WERI-Rb-1 (cell line): Measurements from ENCODE around the gene SPACDR.

Experiments
- DNase-seq: peaks from one replicate; pipeline ENCODE4 v3.0.0-alpha.2; 2020
- H3K27ac ChIP-seq: fragments of 250-450 bp; sonication (Bioruptor Pico); 2 replicates; pipeline ENCODE4 v1.5.1; 2020; ENCODE audit warnings: mild to moderate bottlenecking, moderate library complexity
- H3K27me3 ChIP-seq: fragments of 250-450 bp; sonication (Bioruptor Pico); 2 replicates; pipeline ENCODE4 v1.5.1; 2021; ENCODE audit warnings: mild to moderate bottlenecking, low read depth, moderate library complexity; ENCODE audit not compliant: insufficient read depth, severe bottlenecking
- H3K36me3 ChIP-seq: fragments of 250-450 bp; sonication (Bioruptor Pico); 2 replicates; pipeline ENCODE4 v1.5.1; 2020; ENCODE audit warnings: mild to moderate bottlenecking, moderate library complexity
- H3K4me3 ChIP-seq: 2 replicates; pipeline ENCODE4 v1.5.1; 2011; ENCODE audit warnings: low read depth, mild to moderate bottlenecking, control low read depth, low read length
- H3K9me3 ChIP-seq: fragments of 250-450 bp; sonication (Bioruptor Pico); 2 replicates; pipeline ENCODE4 v1.5.1; 2021; ENCODE audit warnings: mild to moderate bottlenecking, moderate library complexity; ENCODE audit not compliant: severe bottlenecking
- TF ChIP-seq, protein P1 (sequence below): IDR thresholded peaks from 2 replicates; pipeline ENCODE4 v1.5.1; 2011; ENCODE audit warnings: low read depth, mild to moderate bottlenecking, control low read depth, inconsistent platforms, low read length

SPACDR gene

DNA sequence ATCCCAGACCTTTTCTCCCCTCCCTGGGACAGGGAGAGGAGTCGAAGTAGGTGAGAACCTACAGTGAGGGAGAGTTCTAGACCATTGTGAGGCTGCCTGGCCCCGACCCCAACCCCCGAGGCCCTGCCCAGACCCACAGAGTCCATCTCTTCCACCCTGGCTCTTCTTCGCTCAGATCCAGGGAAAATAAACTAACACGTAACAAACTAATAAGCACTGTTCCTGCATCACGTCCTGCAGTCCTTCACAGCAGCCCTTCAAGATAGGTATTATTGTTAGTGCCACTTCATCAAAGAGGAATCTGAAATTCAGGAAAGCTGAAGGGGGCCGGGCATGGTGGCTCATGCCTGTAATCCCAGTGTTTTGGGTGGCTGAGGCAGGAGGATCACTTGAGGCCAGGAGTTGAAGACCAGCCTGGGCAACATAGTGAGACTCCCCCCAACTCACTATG, at the start of gene SPACDR:
Gene SPACDR (minus strand): TSS at position 51 of the 451 bp plus-strand sequence. CDS start 235 bp downstream, outside the sequence.
- no peak within 1 kb of the TSS for H3K27ac ChIP-seq
- TF ChIP-seq, protein P1, sequence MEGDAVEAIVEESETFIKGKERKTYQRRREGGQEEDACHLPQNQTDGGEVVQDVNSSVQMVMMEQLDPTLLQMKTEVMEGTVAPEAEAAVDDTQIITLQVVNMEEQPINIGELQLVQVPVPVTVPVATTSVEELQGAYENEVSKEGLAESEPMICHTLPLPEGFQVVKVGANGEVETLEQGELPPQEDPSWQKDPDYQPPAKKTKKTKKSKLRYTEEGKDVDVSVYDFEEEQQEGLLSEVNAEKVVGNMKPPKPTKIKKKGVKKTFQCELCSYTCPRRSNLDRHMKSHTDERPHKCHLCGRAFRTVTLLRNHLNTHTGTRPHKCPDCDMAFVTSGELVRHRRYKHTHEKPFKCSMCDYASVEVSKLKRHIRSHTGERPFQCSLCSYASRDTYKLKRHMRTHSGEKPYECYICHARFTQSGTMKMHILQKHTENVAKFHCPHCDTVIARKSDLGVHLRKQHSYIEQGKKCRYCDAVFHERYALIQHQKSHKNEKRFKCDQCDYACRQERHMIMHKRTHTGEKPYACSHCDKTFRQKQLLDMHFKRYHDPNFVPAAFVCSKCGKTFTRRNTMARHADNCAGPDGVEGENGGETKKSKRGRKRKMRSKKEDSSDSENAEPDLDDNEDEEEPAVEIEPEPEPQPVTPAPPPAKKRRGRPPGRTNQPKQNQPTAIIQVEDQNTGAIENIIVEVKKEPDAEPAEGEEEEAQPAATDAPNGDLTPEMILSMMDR, result no peak

GRCh38 chr7:100513212-100513810, 49.3 kb upstream of the SPACDR start:
- H3K27me3 ChIP-seq, result no peaks in the 10 kb centered on the region
- TF ChIP-seq, protein P1, result no peak
- no peak for DNase-seq
- no peaks in the 10 kb centered on the region for H3K9me3 ChIP-seq
- no peak overlapping the region for H3K27ac ChIP-seq
- no peak overlapping the region for H3K4me3 ChIP-seq
- H3K36me3 ChIP-seq, result no peaks in the 10 kb centered on the region

More for the DNA sequence above, at the start of gene SPACDR:
- DNase-seq, result no peak
- Histone ChIP-seq H3K4me3 (no peak within 1 kb of the TSS), H3K9me3 (no peaks in the 10 kb centered on the region), H3K36me3 (no peaks in the 10 kb centered on the region; the same call in 1 of the 2 replicates), H3K27me3 (no peaks in the 10 kb centered on the region)

DNA sequence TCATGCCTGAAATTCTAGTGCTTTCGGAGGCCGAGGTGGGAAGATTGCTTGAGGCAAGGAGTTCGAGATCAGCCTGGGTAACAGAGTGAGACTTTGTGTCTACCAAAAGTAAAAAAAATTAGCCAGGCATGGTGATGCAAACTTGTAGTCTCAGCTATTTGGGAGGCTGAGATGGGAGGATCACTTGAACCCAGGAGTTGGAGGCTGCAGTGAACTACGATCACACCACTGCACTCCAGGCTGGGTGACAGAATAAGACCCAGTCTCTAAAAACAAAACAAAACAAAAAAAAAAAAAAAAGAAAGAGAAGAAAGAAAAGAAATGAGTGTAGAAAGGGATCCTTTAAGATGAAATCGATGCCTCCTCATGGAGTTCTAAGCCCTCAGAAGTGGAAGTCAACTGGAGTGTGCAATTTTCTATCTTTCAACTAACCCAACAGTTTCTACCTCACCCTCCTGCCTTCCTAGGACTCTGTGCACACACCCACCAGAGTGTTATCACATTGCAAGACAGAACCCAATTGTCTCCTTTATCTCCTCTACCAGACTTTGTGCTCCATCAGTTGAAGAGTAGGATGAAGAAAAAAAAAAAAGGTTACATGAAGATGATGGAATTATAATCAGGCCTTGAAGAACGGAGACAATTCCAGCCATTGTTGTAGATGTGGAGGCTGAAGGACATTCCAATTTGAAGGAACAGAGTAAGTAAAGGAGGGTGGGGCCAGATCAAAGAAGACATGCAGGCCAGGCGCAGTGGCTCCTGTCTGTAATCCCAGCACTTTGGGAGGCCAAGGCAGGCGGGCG, 46.6 kb upstream of the SPACDR start:
- Histone ChIP-seq H3K9me3 (no peaks in the 10 kb centered on the region), H3K27ac (no peak overlapping the region), H3K27me3 (no peaks in the 10 kb centered on the region), H3K4me3 (no peak overlapping the region), H3K36me3 (no peaks in the 10 kb centered on the region)
- DNase-seq, result no peak
- TF ChIP-seq, protein P1, result no peak

GRCh38 chr7:100509231-100509630, 45.2 kb upstream of the SPACDR start:
- DNase-seq, result no peak
- Histone ChIP-seq H3K36me3 (no peaks in the 10 kb centered on the region), H3K27ac (no peak overlapping the region), H3K27me3 (no peaks in the 10 kb centered on the region), H3K9me3 (no peaks in the 10 kb centered on the region), H3K4me3 (no peak overlapping the region)
- TF ChIP-seq, protein P1, result no peak

- H3K9me3 ChIP-seq, result no peaks in the 10 kb centered on the region
- H3K4me3 ChIP-seq, result no peak overlapping the region
- no peaks in the 10 kb centered on the region for H3K27me3 ChIP-seq
- no peaks in the 10 kb centered on the region for H3K36me3 ChIP-seq
- no peak overlapping the region for H3K27ac ChIP-seq
- TF ChIP-seq, protein P1, result no peak
- no peak for DNase-seq
Measured at GRCh38 chr7:100506356-100506923, 42.4 kb upstream of the SPACDR start.
